COLO668 (cell line): Measurements from ENCODE around the gene NELFCD.

Source experiments
- DNase-seq: peaks from one replicate; lab custom pipeline; 2025; ENCODE audit not compliant: unreplicated experiment; lab: John Stamatoyannopoulos, UW

The NELFCD gene

DNA sequence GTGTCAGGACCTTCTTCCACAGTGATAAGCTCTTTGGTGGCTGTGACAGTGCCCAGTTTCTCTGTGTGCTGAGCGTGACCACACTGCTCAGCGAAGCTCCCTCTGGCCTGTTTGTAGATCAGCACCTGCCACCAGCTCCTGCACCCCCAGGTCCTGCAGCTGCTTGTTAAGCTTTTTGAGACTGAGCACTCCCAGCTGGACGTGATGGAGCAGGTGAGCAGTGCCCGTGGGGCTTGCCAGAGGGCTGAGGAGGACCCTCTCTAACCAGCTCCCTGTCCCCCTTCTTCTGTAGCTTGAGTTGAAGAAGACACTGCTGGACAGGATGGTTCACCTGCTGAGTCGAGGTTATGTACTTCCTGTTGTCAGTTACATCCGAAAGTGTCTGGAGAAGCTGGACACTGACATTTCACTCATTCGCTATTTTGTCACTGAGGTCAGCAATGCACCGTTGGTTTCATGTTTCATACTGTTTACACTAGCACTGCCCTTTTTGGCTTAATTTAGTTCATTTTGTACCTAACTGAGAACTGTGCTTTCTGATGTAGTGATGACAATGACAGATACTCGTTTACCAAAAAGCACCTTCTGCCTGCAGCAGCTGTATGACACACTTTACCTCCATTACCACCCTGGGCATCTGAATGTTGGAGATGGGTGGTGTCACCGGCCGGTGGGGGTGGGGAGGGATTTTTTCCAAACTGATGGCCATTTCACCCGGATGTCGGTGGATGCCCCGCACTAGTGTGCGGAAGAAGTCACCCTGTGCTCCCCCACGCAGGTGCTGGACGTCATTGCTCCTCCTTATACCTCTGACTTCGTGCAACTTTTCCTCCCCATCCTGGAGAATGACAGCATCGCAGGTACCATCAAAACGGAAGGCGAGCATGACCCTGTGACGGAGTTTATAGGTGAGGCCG is 12.5 kb downstream of the NELFCD start:
- DNase-seq: peak; percentile 77

DNA sequence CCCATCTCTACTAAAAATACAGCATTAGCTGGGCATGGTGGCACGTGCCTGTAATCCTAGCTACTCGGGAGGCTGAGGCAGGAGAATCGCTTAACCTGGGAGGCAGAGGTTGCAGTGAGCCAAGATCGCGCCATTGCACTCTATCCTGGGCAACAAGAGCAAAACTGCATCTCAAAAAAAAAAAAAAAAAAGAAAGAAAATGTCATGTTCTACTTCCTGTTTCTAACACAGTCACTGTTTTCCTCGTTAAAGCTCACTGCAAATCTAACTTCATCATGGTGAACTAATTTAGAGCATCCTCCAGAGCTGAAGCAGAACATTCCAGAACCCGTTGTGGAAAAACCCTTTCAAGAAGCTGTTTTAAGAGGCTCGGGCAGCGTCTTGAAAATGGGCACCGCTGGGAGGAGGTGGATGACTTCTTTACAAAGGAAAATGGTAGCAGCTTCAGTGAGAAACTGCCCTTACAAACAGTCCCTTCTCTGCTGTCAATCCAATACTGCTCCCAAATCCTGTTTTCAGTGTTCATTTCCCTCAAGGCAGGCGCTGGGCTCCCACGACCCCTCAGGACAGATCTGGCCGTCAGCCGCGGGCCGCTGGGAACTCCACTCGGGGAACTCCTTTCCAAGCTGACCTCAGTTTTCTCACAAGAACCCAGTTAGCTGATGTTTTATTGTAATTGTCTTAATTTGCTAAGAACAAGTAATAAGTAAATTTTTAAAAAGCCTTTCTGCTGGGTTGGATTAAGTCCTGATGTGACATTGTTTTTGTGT is 13.5 kb downstream of the NELFCD start:
- no peak for DNase-seq

DNA sequence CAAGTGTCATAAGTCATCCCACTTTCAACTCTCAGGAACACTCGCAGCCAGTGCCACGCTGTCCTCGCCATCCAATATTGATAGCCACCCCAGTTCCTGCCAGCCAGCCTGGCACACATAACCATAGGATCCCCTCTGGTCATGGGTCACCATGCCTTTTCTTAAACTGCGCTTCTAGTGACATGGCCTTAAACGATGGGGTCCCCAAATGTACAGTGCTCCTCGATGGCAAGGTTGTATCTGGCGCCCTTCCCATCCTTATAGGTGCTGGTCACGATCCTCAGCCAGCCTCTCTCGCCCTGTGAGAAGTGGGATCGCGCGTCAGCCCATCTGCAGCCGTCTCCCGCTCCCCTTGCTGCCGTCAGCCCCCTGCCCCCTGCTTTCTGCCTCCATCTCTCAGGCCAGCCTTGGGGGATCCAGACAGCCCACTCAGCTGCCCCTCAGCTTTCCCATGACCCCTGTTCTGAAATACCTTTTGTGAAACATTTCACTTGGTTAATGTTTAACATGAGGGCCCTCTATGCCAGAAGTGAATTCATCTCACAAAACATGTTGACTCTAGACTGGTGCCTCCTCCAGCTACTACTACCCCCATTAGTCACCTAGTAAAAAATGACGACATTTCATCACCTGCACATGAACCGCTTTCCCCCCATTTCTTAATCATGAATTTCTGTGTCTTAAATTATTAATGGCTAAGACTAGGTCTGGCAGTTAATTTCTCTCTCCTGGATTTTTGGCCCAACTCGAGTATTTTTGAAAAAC is 14.6 kb downstream of the NELFCD start:
- peak; percentile 50 for DNase-seq

DNA sequence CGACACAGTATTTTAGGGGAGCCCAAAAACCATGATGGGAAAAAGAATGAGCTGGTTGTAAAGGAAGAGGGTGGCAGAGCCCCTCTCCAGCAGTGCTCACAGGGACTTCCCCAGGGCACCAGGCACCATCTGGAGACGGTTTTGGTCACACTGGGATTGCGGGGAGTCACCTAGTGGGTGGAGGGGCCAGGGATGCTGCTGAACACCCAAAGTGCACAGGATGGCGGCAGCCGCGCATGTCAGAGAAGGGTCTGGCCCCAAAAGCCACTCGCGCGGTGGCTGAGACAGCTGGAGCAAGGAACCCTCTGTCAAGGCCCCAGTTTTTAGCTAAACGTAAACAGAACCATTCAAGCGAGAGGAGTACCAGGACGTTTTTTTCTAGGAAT is 15.2 kb downstream of the NELFCD start:
- peak; percentile 39 for DNase-seq

- no peak for DNase-seq
Observed at GRCh38 chr20:58997141-58997770, 16.2 kb downstream of the NELFCD start.

- DNase-seq: no peak
Observed at GRCh38 chr20:58998656-58999055, 17.6 kb downstream of the NELFCD start.

GRCh38 chr20:59000326-59000725 is 19.3 kb downstream of the NELFCD start:
- DNase-seq: no peak

DNA sequence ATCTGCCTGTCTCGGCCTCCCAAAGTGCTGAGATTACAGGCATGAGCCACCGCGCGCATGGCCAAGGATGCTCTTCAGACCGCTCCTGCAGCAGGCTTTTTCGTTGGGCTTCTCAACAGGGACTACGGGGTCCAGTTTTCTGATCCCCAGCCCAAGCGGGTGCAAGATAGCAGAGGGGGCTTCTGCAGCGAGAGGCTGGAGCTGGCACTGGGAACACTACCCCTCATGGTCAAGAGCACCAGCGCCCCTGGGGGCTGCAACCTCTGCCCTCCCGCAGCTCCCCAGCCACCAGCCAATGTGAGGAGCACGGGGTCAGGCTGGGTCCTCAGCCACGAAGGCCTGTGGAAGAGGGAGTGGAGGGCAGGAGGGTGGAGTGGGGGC is 20.0 kb downstream of the NELFCD start:
- DNase-seq: no peak

DNA sequence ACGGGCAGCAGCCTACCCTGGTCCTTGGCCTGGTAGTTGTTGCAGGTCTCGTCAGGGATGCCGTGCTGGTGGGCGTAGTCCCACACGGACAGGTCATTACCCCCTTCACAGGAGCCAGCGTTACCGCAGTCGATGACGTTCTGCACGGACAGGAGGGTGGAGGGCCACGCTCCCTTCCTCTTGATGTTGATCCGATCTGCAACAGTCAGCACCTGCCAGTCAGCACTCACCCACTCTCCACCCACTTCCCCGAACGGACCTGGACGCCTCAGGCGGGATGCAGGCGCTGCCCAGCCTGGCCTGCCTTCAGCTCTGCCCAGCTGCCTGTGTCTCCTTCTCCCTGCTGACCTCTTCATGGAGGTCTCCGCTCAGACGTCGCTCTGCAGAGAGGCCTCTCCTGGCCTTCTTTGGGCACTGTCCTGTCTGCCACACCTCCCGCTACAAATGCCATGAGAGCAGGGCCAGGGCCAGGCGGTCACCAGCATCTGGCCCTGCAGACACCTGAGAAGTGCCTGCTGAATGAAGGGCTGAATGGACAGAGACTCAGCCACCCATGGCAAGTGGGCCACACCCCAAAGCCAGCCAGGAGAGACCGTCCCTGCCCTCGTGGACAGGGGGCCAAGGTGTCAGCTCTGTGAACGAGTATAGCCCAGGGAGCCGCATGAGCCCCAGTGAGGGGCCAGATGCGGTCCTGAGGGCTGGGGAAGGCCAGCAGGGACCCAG is 20.6 kb downstream of the NELFCD start:
- no peak for DNase-seq

DNA sequence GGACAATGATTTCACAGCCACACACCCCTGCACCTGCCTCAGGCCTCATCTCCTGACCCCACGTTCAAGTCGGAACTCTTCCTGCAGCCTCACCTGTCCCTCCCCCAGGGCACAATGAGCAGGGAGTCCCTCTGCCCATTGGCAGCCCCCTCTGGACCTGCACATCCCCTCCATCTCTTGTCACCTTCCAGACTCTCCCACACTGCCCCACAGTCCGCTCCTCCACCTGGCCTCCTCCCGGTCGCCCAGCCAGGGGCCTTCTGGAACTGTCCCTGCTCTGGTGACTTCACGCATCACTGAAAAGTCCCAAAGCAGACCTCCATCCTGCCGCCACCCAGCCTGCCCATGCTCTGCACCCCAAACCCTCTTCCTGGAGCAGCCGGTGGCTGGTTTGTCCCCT is 21.3 kb downstream of the NELFCD start:
- no peak for DNase-seq

DNA sequence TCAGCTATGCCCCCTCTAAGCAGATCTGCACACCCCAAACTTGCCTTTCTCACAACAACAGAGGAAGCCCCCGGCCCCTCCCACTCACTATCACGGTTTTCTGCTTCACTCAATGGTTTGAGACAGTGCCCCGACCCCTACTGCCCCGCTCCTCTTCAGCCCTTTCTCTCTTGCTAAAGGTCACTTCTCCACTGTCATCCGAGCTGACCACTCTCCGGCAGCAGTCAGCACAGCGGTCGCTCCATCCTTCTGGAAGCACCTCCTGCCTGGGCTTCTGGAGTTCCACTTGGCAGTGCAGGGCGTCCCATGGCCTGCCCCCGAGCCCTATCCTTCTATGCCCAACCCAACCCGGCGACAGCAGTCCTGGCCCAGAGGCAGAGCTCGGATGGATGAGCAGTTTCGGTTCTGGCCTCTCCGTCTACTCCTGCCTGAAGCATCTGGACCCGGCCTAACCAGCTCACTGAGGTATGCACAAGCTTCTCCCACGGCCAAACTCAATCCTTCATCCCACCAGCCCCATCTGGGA is 21.9 kb downstream of the NELFCD start:
- no peak for DNase-seq

- DNase-seq: no peak
Observed at GRCh38 chr20:59003836-59004492, 22.9 kb downstream of the NELFCD start.

- no peak for DNase-seq
Observed at GRCh38 chr20:59004493-59004762, 23.4 kb downstream of the NELFCD start.

DNA sequence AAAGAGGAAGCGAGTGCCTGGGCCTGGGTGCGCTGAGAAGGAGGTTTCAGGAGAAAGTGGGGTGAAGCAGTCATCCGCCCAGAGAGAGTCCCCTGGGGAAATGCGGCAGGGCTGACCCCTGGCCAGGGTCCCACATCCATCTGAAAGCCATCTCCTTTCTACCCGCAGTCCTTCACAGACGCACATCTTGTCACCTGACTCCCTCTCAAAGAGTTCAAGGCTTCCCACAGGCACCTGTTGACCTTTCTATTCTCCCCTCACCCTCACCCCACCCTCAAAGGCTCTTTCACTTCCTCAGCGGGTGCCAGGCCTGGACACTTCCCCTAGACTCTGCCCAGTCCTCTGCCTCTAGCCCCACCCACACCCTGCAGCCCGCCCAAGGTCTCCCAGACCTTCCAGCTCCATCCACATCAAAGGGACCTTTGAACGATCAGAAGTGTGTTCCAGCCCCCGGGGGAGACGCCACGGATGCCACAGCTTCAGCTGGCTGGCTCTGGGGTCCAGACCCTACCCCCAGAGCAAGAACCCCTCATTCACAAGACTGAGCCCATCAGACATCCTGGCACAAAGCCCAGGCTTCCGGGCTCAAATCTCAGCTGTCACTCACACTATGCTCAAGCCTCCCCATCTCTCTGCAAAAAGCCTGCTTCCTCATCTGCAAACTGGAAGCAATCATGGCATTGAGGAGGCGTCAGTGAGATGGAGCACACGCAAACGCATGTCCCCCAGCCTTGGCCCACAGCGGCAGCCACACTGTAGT is 23.9 kb downstream of the NELFCD start:
- DNase-seq: no peak

DNA sequence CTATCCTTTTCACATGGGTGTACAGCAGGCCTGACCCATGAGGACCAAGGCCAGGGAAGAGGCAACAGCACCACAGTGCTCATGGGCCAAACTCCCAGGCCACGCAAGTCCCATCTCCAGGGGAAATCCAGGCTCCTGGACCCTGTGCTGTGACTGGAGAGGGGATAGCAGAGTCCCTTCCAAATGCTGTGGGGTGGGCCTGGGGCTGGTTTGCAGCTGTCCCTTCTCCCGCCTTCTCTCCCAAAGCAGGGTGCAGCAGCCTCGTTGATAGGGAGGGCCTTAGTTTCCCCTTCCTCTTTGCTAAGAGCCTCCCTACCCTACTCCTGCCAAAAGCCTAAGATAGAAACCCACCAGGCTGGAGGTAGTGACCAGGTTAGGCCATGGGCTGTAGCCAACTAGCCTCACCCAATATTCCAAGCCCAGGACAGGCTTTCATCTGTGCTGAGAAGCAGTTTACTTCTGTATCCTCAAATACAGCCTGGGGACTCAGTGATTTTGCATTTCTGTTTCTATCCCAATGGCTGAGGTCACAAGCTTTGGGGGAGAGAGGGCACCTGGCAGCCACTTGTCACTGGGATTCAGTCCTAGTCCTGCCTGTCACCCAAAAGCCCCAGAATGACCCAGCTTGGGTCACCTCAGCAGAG is 24.6 kb downstream of the NELFCD start:
- no peak for DNase-seq

- DNase-seq: no peak
Observed at GRCh38 chr20:59006167-59006863, 25.3 kb downstream of the NELFCD start.

GRCh38 chr20:59006864-59007664 is 26.0 kb downstream of the NELFCD start, which contains the start of gene CTSZ:
TSS of gene CTSZ (minus strand) at chr20:59007254. CDS start at chr20:59007128, 126 bp downstream.
- DNase-seq: peak; percentile 63
